Stimulated activated CD4-positive, alpha-beta T cell treated with anti-CD3 and anti-CD28 coated beads, Interleukin-1b, Interleukin-23, amount 100 ng/mL, for 4 hours (primary cell): ENCODE data around the gene IFT122.
A peak's percentile ranks its signal among the peaks of the same experiment; 100 is the strongest.

ENCODE experiments used
- DNase-seq, 2 donors: peaks; one replicate each; pipeline ENCODE4 v3.0.0-alpha.2; 2020; ENCODE audit warnings: low read depth in 2 of 2

Gene IFT122

DNA sequence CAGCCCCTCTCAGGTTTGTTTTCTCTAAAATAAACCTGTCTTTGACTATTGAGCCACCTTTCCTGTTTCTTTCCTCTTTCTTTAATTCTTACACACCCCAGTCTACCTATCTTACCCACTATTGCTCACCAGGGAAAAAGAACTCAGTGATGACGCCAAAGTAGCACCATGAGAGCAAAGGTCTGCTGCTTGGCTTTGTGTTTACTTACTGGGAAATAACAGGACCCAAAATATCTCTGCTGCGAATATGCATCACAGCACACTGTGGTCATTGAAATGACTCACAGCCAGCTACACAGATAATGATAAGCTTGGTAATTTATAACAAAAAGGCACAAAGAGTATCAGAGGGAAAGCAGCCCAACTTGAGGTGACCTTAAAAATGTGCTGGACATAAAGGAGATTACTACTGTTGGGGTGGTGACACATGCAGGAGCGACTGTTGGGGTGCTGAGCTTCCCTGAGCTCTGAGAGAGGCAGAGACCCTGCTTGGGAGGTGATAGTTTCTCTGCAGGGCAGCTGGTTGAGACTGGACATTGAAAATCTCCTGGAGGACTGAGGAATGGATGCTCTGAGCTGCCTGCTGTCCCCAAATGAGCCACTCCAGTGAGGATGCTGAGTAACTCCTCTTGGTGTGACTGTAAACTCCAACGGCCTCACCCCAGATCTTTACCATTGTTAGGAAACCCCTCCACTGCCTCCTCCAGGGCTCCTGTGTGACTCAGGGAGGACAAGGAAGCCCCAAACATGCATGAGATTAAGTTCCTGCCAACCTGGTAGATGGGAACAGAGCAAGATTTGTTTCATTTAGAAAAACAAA, 26.1 kb upstream of the IFT122 start:
- DNase-seq = no peak

DNA sequence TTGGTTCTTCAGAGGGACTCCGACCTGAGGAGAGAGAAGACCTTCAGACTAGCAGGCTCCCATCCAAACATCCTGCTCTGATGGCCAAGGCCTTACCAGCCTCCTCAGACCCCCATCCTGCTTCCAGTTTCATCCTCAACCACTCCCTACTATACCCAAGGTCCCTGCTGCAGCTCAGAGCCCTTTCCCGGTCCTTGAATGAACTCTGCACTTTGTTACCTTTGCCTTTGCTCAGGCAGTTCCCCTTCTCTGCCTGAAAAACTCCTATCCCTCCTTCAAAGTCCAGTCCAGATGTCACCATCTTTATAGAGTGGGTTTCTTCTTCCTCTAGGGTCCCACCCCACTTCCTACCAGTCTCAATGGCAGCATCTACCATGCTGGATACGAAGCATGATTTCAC, 24.6 kb upstream of the IFT122 start:
- no peak for DNase-seq

DNA sequence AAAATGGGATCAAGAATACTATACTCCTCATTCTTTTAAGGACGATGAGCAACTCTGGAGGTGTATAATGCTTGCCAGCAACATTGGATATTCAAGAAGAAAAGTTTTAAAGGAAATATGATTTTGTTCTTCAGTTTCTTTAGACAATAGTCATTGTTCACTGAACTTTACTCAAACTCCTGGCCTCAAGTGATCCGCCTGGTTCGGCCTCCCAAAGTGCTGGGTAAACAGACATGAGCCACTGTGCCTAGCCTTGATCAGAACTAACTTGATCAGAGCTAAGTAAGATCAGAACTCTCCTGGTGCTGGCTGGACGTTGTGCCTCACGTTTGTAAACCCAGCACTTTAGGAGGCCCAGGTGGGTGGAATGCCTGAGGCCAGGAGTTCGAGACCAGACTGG, 24.2 kb upstream of the IFT122 start:
- no peak for DNase-seq

DNA sequence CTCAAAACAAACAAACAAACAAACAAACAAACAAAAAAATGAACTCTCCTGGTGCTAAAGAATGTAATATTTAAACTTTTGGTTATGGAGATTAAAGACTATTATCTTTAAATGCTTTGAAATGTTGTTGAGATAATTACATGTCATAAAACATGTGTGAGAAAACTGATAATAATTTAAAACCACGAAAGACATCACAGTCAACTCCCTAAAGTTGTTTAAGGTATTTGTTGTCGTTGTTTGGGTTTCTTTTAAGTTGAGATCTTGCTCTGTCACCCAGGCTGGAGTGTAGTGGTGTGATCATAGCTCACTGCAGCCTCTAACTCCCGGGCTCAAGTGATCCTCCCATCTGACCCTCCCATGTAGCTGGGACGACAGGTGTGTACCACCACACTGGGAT, 23.6 kb upstream of the IFT122 start:
- DNase-seq = no peak

DNA sequence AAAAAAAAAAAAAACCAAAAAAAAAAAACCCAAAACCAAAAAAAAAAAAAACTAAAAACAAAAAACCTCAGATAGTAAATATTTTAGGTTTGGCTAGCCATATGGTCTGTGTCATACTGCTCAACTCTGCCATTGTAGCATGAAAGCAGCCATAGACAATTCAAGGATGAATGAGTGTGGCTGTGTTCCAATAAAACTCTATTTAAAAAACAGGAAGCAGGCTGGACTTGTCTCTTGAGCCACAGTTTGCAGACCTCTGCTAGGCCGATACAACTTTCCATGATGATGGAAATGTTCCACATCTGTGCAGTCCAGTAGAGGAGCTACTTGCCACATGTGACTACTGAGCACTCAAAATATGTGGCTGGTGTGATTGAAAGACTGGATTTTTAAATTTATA, 22.7 kb upstream of the IFT122 start:
- DNase-seq = no peak

DNA sequence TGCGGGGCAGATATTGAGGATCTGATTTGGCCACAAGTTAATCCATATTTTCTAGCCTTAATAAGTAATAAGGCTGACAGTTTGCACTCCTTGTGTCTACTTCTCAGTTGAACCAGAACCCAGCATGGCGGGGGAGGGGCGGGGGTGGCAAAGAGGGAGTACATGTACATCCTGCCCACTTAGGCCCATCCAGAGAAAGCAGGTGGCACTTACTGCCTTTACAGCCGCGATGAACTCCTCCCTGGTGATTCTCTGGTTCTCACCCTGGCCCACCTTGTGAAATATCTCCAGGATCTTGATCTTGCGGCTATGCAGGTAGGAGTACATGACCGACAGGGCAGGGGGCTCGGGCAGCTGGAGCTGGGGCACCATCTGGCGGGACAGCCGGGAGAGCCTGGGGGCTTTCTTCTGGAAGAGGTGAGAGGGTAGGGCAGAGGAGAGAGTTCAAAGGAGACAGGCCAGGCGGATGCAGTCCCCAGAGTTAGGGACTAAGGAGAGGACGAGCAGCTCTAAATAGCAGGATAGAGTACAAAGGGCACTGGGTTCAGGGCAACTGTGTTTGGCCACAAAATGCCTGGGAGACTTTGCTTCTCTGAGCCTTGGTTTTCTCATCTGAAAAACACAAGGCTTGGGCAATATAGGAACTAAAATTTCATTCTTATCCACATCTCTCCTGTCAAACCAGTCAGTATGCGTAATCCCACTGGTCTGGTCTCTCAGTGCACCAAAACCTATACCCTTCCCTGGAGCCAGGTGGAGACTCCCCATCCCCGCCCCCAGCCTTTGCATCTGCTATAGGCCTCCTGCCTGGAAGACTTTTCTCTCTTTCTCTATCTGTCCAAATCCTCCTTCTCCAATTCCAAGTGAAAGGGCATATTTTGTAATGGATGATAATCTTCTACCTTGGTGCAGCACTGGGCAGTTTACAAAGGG, 21.7 kb upstream of the IFT122 start:
- DNase-seq = no peak

DNA sequence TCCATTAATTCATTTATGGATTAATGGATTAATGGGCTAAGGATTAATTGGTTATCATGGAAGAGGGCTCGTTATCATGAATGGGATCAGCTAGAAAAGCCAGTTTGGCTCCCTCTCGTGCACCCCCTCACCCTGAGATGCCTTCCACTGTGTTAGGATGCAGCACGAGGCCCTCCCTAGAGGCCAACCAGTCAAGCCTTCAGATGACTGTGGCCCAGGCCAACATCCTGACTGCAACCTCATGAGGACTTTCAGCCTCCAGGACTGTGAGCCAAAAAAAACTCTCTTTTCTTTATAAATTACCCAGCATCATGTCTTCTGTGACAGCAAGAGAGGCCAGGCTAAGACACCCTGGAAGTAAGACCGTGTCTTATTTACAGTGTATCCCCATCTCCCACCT, 20.5 kb upstream of the IFT122 start:
- DNase-seq = no peak

DNA sequence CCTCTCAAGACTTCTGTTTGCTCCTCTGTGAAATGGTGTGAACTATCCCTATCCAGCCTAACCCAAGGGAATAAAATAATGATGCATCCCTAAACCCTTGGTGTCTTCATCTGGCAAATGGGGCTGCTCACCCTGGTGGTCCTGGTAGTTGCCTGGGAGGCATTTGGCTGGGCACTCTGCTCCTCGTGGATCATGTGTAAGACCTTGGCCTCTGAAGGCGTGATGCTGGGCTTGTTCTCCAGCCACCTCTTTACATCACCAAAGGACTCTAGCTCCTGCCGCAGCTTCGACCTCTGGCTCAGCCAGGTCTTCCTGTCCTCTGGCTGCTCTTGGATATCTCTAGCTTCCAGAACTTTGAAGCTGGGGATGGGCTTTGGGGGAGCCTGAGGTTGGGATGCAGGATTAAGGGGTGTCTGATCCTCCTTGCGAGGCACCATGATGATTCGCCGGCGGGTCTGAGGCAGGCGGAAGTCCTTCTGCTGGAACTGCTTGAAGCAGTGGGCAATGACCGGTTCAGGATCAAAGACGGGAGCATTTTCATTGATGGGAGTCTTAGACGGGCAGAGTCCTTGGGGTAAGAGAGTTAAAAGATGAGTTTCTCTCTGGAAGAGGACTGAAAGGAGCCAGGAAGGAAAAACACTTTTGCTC, 18.7 kb upstream of the IFT122 start:
- DNase-seq = no peak

DNA sequence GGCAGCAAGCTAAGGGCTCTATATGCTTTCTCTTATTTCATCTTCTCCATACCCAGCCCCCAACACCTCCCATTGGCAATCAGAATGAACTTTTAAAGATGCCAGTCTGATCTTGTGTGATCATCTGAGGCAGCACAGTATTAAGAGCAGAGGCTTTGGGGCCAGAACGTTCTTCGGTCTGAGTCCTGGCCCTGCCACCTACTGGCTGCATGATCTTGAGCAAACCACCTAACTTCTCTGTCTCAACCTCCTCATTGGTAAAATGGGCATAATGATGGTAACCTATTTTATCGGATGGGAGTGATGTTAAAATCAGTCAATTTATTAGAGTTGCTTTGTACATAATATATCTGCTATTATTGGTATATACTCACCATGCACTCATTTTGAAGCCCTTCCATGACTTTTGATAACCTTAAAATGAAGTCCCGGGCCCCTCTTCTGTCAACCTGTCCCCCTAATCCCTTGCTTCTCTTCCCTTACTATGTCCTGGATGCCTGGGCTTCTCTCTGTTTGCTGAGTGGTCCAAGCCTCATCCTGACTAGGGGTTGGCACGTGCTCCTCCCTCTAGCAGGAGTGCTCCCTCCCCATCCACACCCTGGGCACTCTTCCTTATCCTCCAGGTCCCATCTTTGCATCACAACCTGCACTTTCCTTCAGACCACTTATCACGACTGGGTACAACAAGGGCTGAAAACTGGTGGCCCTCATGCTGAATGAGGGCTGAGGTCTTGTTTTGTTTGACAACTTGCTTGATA, 17.9 kb upstream of the IFT122 start:
- no peak for DNase-seq

DNA sequence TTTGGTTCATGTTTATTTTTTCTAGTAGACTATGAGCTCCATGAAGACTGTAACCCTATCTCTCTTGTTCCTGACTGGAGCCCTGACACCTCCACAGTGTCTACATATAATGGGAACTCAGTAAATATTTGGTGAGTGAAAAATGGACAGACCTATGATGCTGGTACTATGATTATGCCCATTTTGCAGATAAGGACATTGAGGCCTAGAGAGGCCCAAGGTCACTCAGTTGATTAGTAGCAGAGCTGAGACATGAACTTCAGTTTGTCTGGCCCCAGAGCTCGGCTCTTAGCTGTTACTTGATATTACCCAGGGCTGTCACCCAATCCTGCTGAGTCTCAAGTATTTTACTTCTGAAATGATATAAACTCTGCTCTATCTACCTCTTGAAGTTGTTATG, 17.1 kb upstream of the IFT122 start:
- no peak for DNase-seq

DNA sequence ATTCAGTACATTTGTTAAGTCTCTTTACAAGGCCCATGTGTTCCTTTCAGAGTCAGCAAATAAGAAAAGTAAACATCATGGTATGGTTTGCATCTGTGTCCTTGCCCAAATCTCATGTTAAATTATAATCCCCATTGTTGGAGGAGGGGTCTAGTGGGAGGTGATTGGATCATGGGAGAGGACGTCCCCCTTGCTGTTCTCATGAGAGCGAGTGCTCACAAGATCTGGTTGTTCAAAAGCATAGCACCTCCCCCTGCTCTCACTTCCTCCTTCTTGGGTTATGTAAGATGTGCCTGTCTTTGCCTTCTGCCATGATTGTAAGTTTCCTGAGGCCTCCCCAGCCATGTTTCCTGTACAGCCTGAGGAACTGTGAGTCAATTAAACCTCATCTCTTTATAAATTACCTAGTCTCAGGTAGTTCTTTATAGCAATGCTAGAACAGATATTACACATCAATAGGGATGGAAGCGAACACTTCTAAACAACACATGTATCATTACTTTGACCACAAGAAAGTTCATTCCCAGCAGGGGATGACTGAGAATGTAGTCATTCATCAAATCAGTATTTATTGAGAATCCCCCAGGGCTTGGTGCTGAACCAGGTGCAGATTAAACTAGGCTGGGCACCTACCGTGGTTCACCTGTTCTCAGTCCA, 15.7 kb upstream of the IFT122 start:
- no peak for DNase-seq

DNA sequence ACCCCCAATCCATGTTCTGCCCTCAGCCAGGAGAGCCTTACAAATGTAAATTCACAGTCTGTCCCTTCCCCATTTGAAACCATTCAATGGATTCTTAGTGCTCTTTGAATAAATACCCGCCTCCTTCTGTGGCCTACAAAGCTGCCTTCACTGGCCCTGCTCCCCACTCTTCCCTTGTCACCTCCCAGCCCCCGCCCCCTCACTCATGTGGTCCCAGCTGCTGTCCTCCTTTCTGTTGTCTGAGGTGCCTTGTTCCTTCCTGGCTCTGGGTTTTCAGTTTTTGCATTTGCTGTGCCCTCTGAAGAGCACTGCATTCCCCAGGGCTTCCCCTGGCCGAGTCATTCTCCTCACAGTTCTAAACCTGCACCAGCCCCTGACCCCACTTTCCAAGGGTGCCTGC, 14.8 kb upstream of the IFT122 start:
- no peak for DNase-seq

DNA sequence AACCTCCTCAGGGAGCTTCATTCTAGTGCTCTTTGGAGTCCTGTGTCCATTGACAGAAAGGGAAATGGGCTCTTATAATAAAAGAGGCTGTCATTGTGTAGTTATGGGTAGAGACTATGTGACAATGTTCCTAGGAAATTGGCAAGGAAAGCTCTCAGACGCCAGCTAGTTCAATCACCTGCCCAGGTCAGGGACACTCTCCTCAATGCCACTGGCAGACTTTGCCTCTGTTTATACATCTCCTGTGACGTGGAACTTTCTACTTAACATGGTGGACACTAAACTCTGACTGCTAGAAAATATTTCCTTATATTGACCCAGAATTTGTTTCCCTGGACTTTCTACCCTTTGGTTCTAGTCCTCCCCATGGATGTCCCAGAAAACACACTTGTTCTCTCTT, 14.4 kb upstream of the IFT122 start:
- DNase-seq = no peak

DNA sequence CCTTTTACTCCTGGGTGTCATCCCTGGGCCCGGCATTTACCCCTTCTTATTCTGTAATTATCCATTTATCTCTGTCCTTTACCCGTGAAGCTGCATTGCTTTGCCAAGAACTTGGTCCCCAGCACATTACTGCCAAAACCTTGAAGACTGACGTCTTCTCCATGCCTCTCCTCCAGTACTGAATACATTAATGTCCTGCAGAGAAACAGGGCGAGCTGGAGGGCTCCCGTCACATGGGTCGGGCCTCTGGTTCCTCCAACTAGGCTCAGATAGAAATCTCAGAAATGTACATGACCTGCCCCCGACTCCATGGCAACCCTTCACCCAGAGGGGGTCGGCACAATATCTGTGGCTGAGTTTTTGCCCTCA, 12.0 kb upstream of the IFT122 start:
- no peak for DNase-seq

DNA sequence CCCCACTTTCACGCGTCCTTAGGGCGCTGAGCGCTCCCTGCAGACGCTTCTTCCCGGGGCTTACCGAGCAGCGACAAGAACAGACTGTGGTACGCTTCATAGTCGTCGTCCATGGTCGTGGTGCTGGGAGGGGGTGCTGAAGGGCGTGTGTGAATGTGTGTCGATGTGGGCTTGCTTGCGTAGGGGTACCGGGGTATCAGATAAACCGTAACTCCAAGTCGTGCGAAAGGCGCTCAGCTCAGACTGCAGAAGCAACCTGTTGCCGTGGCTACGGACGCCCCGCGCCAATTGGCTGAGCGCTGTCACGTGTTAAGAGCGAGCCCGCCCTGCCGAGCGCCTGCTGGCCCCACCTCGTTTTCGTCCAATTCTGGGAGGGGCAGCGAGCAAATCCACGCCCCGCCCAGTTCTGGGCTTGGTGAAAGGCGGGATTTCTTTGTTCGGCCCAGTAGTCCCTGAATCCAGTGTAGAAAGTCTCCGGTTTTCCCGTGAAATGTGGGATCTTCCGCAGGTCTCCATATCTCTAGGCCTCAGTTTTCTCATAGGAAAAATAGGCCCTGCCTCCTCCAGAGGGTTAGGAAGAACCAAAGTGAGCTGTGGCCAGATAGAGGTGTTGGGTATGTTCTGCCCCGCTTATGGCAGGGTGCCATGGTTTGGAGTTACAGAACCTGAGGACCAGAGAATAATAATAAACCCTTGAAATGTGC, 11.5 kb upstream of the IFT122 start, which contains the start of gene EFCAB12:
TSS of gene EFCAB12 (minus strand) at position 261 of the 704 bp plus-strand sequence. CDS start at position 113, 148 bp downstream.
- DNase-seq = peak; percentile 82 to 84

DNA sequence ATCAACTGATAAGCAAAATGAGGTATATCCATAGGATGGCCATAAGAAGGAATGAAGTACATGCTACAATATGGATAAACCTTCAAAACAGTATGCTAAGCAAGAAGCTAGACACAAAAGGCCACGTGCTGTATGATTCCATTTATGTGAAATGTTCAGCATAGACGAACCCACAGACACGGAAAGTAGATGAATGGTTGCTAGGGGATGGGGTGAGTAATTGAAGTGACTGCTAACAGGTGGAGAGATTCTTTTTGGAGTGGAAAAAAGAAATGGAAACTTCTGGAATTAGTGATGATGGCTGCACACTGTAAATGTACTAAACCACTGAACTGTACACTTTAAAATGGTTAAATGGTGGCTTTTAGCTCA, 11.0 kb upstream of the IFT122 start:
- no peak for DNase-seq

DNA sequence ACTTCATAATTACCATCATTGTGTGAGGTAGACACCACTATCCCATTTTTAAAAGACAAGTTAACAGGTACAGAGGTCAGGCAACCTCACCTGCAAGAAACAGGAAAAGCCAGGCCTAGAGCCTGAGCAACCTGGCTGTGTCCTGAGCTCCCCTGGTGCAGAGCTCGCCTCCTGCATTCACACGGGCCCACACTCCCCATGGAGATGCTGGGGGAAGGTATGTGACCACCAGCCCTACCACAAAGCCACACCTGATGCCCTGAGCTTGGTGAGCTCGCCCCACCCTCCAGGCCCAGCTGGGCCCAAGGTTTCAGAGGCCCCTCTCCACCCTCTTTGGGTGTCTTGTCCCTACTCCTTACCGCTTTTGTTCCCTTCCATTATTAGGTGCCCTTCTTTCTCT, 10.4 kb upstream of the IFT122 start:
- DNase-seq = no peak

DNA sequence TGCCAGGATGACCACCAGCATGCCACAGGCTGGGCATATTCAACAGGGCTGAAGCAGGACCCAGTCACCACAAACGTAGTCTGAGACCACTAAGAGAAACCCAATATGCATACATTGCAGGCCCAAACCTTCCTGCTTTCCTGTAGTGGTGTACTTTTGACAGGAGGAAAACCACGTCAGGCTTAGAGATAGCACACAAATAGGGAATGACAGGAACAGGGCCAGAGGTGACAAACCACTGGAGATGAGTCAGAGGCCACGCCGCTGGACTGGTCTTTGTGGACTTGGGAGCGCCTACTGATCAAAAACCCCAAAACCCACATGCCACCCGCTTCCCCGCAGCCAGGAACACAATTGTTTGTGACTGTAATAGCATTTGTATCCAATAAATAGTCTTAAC, 8.0 kb upstream of the IFT122 start:
- no peak for DNase-seq

DNA sequence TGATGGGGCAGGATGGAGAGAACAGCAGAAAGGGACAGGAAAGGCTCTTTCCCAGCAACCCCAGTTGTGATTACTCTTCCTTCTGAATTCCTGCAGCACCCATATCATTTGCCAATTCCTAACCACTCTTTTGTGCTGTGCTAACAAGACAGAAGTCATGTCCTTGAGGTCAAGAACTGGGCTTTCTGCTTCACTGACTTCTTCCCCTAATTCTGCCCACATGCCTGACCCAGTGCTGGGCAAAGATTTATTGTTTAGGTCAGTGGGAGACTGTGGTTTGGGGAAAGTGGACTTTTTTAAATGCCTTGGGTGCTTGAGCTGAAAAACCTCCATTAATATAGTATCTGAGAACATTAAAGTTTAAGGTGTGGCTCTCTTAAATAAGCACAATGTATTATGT, 7.4 kb upstream of the IFT122 start:
- DNase-seq = no peak

DNA sequence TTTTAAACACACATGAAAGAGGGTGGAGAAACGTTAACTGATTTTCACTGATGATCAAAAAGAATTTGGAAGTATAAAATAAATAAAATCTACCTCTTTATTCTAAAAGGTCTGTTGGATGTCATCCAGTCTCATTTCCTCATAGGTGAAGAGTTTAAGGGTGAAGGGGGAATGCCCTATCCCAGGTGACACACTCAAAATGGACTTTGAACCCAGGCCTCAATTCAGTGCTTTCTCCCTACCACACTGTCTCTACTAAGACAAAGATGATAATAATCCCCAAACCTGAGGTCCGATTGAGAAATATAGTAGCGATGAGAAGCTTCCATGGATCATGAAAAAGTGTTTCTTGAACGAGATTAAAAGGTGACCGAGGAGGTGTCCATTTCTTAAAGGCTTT, 6.5 kb upstream of the IFT122 start:
- DNase-seq = no peak

DNA sequence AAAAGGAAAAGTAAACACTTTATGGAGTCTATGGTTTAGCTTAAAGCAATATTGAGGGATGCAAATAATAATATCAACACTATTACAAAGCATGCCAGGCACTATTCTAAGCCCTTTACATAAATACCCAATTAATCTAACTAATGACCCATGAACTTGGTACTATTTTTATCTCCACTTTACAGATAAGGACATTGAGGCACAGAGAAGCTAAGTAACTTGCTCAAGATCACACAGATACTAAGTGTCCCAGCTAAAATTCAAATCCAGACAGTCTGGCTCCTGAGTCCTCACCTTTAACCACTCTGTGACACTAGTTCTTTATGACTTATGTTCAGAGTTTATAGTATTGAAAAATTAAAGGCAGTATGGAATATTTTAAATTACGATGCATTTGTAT, 5.9 kb upstream of the IFT122 start:
- no peak for DNase-seq
